ENCODE measurements around the gene GRAMD1B. TPM values are rescaled to one million over a fixed set of nuclear protein-coding genes. Genes with fewer than 3 reads are reported as not detected.
A peak's percentile ranks its signal among the peaks of the same experiment; 100 is the strongest.

Gene GRAMD1B
- total RNA-seq, 1 donor from 2014 or later = 8.5 TPM

DNA sequence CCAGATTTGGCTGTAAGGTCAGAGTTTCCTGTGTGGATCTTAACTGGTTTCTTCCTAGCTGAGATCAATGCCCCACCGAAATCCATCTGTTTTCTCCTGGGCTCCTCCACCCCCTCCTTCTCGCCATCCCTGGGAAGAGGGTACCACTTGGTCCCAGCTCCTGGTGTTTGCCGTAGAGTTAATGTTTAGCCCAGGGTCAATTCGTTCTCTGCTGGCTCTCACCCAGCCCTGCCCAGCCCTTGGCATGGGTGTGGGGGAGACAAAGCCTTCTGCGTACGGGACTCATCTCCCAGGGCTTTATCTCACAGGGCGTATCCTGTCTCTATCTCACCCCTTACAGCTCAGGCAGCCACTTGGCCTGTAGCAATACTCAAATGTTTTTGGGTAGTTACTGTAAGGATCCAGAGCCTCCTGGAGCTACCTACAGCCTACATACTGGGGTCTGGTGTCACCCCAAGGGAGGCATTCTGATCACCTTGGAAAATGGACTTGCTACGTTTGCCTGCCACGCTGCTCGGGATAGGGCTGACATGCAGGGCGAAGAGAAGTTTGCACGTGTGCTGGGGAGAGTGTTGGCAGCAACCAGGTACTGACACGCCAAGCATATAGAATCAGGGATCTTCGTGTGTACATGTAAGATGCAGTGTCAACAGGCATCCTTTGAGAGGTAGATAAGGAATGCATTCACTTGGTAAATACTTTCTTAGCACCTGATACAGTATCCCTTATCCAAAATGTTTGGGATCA is 158.2 kb downstream of the GRAMD1B start:
- no peak for DNase-seq (ENCODE audit: low read depth, low spot score)
- Mint-ChIP-seq H3K27me3 (ENCODE audit: low read depth) (no peaks in the 10 kb centered on the region), H3K27ac (ENCODE audit: unreplicated experiment) (peak overlapping the region; percentile 57), H3K36me3 (ENCODE audit: low read depth) (no peaks in the 10 kb centered on the region), H3K4me1 (peaks cover 14% of the 10 kb centered on the region), H3K4me3 (no peak overlapping the region), H3K9me3 (no peaks in the 10 kb centered on the region)
- TF ChIP-seq, protein P1, sequence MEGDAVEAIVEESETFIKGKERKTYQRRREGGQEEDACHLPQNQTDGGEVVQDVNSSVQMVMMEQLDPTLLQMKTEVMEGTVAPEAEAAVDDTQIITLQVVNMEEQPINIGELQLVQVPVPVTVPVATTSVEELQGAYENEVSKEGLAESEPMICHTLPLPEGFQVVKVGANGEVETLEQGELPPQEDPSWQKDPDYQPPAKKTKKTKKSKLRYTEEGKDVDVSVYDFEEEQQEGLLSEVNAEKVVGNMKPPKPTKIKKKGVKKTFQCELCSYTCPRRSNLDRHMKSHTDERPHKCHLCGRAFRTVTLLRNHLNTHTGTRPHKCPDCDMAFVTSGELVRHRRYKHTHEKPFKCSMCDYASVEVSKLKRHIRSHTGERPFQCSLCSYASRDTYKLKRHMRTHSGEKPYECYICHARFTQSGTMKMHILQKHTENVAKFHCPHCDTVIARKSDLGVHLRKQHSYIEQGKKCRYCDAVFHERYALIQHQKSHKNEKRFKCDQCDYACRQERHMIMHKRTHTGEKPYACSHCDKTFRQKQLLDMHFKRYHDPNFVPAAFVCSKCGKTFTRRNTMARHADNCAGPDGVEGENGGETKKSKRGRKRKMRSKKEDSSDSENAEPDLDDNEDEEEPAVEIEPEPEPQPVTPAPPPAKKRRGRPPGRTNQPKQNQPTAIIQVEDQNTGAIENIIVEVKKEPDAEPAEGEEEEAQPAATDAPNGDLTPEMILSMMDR (conservative IDR thresholded peaks at IDR 0.05) = no peak

DNA sequence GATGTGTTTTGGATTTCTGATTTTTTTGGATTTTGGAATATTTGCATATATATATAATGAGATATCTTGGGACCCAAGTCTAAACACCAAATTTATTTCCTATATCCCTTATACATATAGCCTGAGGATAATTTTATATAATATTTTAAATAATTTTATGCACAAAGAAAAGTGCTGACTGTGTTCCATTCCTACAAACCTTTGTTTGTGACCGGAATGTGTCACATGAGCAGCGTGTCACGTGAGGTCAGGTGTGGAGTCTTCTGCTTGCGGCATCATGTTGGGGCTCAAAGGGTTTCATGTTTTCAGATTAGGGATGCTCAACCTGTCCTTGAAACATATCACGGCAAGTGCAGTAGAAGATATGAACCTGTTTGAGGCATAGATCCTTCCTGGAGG is 158.8 kb downstream of the GRAMD1B start:
- no peaks in the 10 kb centered on the region for H3K9me3 Mint-ChIP-seq
- no peaks in the 10 kb centered on the region for H3K36me3 Mint-ChIP-seq (ENCODE audit: low read depth)
- H3K27me3 Mint-ChIP-seq (ENCODE audit: low read depth) = no peaks in the 10 kb centered on the region
- TF ChIP-seq, protein P1 (conservative IDR thresholded peaks at IDR 0.05) = no peak
- H3K4me1 Mint-ChIP-seq = peaks cover 14% of the 10 kb centered on the region
- H3K27ac Mint-ChIP-seq (ENCODE audit: unreplicated experiment) = no peak overlapping the region
- DNase-seq (ENCODE audit: low read depth, low spot score) = no peak
- H3K4me3 Mint-ChIP-seq = no peak overlapping the region

DNA sequence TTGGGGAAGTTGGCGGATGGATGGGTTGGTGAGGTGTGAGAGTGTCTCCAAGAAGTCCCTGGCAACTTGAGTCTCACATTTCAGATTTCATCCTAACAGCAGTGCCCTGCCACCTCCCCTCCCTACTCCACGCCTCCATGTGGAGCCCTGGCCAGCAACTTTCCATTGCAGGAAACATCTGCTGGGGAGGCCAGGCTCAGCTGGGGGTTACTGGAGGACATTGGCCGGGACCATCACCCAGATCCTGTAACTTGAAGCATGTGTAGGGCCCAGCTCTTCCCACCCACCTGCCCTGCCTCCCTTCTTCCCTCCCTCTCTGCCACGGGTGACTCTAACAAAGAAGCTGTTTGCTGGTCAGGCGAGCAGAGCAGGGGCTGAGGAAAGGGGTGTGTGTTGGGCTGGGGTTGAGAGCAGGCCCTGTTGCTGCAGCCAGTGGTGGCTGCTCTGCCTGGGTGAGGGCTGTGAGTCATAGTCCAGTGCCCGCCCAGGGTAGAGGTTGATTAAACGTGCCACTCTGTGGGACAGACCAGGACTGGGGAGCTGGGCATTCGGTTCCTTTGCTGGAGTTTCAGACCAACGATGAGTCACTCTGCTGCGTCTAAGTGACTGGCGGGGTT is 160.3 kb downstream of the GRAMD1B start:
- Mint-ChIP-seq H3K27me3 (ENCODE audit: low read depth) (no peaks in the 10 kb centered on the region), H3K9me3 (no peaks in the 10 kb centered on the region), H3K4me1 (peaks cover 14% of the 10 kb centered on the region), H3K36me3 (ENCODE audit: low read depth) (no peaks in the 10 kb centered on the region), H3K27ac (ENCODE audit: unreplicated experiment) (no peak overlapping the region), H3K4me3 (no peak overlapping the region)
- no peak for DNase-seq (ENCODE audit: low read depth, low spot score)
- TF ChIP-seq, protein P1 (conservative IDR thresholded peaks at IDR 0.05) = no peak

DNA sequence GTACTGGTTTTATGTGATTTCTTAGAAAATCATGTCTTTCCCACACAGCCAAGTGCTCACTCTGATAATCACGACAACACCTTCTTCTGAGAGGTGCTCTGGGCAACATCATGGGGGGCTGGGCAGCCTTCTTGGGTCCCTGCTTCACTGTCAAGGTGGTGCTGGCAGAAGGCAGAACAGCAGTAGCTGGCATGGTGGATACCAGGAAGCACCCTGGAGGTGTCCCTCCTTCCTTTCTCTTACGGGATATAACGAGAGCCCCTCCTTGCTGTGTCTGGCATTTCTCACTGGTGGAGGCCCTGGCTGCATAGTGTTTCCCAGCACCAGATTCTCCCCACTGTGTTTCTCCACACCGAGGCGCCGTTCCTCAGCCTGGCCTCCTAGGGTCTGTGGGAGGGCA is 163.5 kb downstream of the GRAMD1B start:
- TF ChIP-seq, protein P1 (conservative IDR thresholded peaks at IDR 0.05) = no peak
- Mint-ChIP-seq H3K9me3 (no peaks in the 10 kb centered on the region), H3K4me3 (no peak overlapping the region), H3K27me3 (ENCODE audit: low read depth) (no peaks in the 10 kb centered on the region), H3K4me1 (no peaks in the 10 kb centered on the region), H3K36me3 (ENCODE audit: low read depth) (peaks cover 2% of the 10 kb centered on the region), H3K27ac (ENCODE audit: unreplicated experiment) (no peak overlapping the region)
- DNase-seq (ENCODE audit: low read depth, low spot score) = no peak

DNA sequence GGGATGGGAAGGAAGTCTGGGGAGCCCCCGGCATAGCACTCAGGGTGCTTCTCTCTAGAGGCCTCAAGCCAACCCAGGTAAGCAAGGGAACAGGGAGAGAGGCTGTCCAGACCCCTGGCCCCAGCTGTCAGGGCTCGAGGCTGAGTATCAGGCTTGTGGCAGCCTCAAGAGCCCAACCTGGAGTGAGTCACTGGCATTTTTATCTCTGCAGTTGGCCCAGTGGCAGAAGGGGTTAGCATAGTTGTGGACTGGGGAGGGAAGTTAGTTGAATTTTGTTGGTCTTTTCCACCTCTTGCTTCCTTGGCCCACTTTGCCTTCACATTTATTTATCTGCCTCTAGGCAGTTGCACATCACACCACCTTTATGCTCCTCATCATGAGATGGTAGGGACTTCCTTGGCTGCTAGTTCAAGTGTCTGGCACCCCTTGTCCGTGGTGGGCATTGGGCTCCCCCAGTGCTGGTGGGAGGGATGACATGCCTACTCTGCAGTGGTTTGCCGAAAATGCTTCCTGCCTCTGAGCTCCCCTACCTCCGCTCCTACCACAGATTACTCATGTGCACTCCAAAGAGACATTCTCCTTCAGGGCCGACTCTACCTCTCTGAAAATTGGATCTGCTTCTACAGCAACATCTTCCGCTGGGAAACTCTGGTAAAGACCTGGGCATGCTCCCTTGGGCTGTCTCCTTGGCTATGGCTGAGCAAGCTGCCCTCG is 164.3 kb downstream of the GRAMD1B start:
- Mint-ChIP-seq H3K4me3 (no peak overlapping the region), H3K27ac (ENCODE audit: unreplicated experiment) (no peak overlapping the region), H3K36me3 (ENCODE audit: low read depth) (peaks cover 5% of the 10 kb centered on the region), H3K4me1 (no peaks in the 10 kb centered on the region), H3K27me3 (ENCODE audit: low read depth) (no peaks in the 10 kb centered on the region), H3K9me3 (no peaks in the 10 kb centered on the region)
- no peak for DNase-seq (ENCODE audit: low read depth, low spot score)
- TF ChIP-seq, protein P1 (conservative IDR thresholded peaks at IDR 0.05) = no peak
